H1 (cell line): ENCODE measurements around the gene LRATD1. TPM values are rescaled to one million over a fixed set of nuclear protein-coding genes. Genes with fewer than 3 reads are reported as not detected.
A peak's percentile ranks its signal among the peaks of the same experiment; 100 is the strongest.

ENCODE experiments used
- BACH1 ChIP-seq: IDR thresholded peaks from 2 replicates; pipeline ENCODE4 v1.6.1; 2012; ENCODE audit warnings: low read length, improper control_type of control experiment
- BRCA1 ChIP-seq: IDR thresholded peaks from 2 replicates; pipeline ENCODE4 v1.6.1; 2012; ENCODE audit warnings: low read depth, low read length, improper control_type of control experiment
- CBX5 ChIP-seq: fragments of 300-800, 300-1000 bp; sonication (generic); IDR thresholded peaks from 2 replicates; pipeline ENCODE4 v1.7.1; 2016; ENCODE audit warnings: antibody characterized with exemption, low read length, low read depth
- CBX8 ChIP-seq: fragments of 300-800, 300-1000 bp; sonication (generic); IDR thresholded peaks from 2 replicates; pipeline ENCODE4 v1.7.1; 2016; ENCODE audit warnings: low read depth, low read length, borderline replicate concordance
- CEBPB ChIP-seq: IDR thresholded peaks from 2 replicates; pipeline ENCODE4 v1.6.1; 2012; ENCODE audit warnings: low read depth, low read length
- FOSL1 ChIP-seq: IDR thresholded peaks from 2 replicates; pipeline ENCODE4 v1.6.1; 2011; ENCODE audit warnings: mild to moderate bottlenecking, low read depth, low read length, moderate library complexity; ENCODE audit not compliant: insufficient read depth
- GABPA ChIP-seq: IDR thresholded peaks from 2 replicates; pipeline ENCODE4 v1.6.1; 2011; ENCODE audit warnings: mild to moderate bottlenecking, low read length, moderate library complexity, borderline replicate concordance; ENCODE audit not compliant: insufficient read depth
- HDAC6 ChIP-seq: IDR thresholded peaks from one replicate; pipeline ENCODE4 v1.7.1; 2012; ENCODE audit warnings: low read depth, mild to moderate bottlenecking, inconsistent platforms, low read length, moderate library complexity
- KDM4A ChIP-seq: IDR thresholded peaks from one replicate; pipeline ENCODE4 v1.7.1; 2012; ENCODE audit warnings: low read depth, mild to moderate bottlenecking, moderate library complexity, low read length, inconsistent platforms; ENCODE audit not compliant: severe bottlenecking
- MAFK ChIP-seq: IDR thresholded peaks from 2 replicates; pipeline ENCODE4 v1.6.1; 2012; ENCODE audit warnings: low read depth, mild to moderate bottlenecking, improper control_type of control experiment, low read length
- NRF1 ChIP-seq: IDR thresholded peaks from 2 replicates; pipeline ENCODE4 v1.6.1; 2011; ENCODE audit warnings: mild to moderate bottlenecking, low read depth, low read length, improper control_type of control experiment
- PHF8 ChIP-seq: fragments of 200-600 bp; sonication (generic); conservative IDR thresholded peaks from 2 replicates; pipeline ENCODE4 v1.7.1; 2012; ENCODE audit warnings: low read depth, mild to moderate bottlenecking, inconsistent platforms, low read length, moderate library complexity
- POLR2AphosphoS5 ChIP-seq: IDR thresholded peaks from 2 replicates; pipeline ENCODE4 v1.6.1; 2011; ENCODE audit warnings: low read depth, low read length
- POU5F1 ChIP-seq: IDR thresholded peaks from 2 replicates; pipeline ENCODE4 v1.6.1; 2011; ENCODE audit warnings: low read depth, mild to moderate bottlenecking, low read length, moderate library complexity
- RAD21 ChIP-seq, 2 experiments: IDR thresholded peaks in 1 of 2; conservative IDR thresholded peaks in 1 of 2; 2 replicates each; pipeline ENCODE4 v1.6.1; 2011; ENCODE audit warnings: low read depth in 2 of 2, low read length in 2 of 2, improper control_type of control experiment in 1 of 2, inconsistent platforms in 1 of 2, mild to moderate bottlenecking in 1 of 2, moderate library complexity in 1 of 2
- SIN3A ChIP-seq, 2 experiments: IDR thresholded peaks in 1 of 2; conservative IDR thresholded peaks in 1 of 2; 2 replicates each; pipeline ENCODE4 v1.6.1; 2011 to 2012; ENCODE audit warnings: low read length in 2 of 2, improper control_type of control experiment in 1 of 2, low read depth in 1 of 2, mild to moderate bottlenecking in 1 of 2
- SIRT6 ChIP-seq: IDR thresholded peaks from one replicate; pipeline ENCODE4 v1.7.1; 2012; ENCODE audit warnings: low read length, inconsistent platforms
- SIX5 ChIP-seq: IDR thresholded peaks from 2 replicates; pipeline ENCODE4 v1.6.1; 2011; ENCODE audit warnings: mild to moderate bottlenecking, low read depth, low read length
- SP2 ChIP-seq: IDR thresholded peaks from 2 replicates; pipeline ENCODE4 v1.6.1; 2012; ENCODE audit warnings: mild to moderate bottlenecking, low read length, inconsistent platforms
- SP4 ChIP-seq: IDR thresholded peaks from 2 replicates; pipeline ENCODE4 v1.6.1; 2012; ENCODE audit warnings: low read length, inconsistent platforms
- SRF ChIP-seq: IDR thresholded peaks from 2 replicates; pipeline ENCODE4 v1.6.1; 2011; ENCODE audit warnings: mild to moderate bottlenecking, low read depth, low read length, moderate library complexity
- polyA plus RNA-seq, 7 experiments: library from polyadenylated mRNA; depleted of rRNA in 3 of 7; stranded (reverse) in 5 of 7; unstranded in 2 of 7; fragments of >200 nt in 5 of 7; fragments of 200-250 nt in 2 of 7; gene quantifications; 1 replicate in 5 of 7; 2 replicates in 1 of 7; 4 replicates in 1 of 7; pipeline versions ENCODE4 v1.2.1 to v1.2.3, GENCODE V29; 2011 to 2013; ENCODE audit warnings: missing spikeins in 2 of 7, mixed read lengths in 2 of 7
- total RNA-seq: library from RNA; stranded (reverse); fragmentation: NEBNext Ultra II Directional; extraction: Animal tissue kit (Norgen Biotek cat#: 25700); gene quantifications from 2 replicates; pipeline ENCODE4 v1.2.1, GENCODE V29; 2021
- TF ChIP-seq, protein P1 (sequence below): IDR thresholded peaks from 2 replicates; pipeline ENCODE4 v1.6.1; 2012; ENCODE audit warnings: inconsistent platforms
- TF ChIP-seq, protein P2 (sequence below): IDR thresholded peaks from 2 replicates; pipeline ENCODE4 v1.6.1; 2011; ENCODE audit warnings: low read length, improper control_type of control experiment

LRATD1 gene
- total and polyA plus RNA-seq, 2 of the 8 experiments (the other 6 are each of a cell fraction or from before 2014, with no cell fraction given), result 1.2 to 2.3 TPM

DNA sequence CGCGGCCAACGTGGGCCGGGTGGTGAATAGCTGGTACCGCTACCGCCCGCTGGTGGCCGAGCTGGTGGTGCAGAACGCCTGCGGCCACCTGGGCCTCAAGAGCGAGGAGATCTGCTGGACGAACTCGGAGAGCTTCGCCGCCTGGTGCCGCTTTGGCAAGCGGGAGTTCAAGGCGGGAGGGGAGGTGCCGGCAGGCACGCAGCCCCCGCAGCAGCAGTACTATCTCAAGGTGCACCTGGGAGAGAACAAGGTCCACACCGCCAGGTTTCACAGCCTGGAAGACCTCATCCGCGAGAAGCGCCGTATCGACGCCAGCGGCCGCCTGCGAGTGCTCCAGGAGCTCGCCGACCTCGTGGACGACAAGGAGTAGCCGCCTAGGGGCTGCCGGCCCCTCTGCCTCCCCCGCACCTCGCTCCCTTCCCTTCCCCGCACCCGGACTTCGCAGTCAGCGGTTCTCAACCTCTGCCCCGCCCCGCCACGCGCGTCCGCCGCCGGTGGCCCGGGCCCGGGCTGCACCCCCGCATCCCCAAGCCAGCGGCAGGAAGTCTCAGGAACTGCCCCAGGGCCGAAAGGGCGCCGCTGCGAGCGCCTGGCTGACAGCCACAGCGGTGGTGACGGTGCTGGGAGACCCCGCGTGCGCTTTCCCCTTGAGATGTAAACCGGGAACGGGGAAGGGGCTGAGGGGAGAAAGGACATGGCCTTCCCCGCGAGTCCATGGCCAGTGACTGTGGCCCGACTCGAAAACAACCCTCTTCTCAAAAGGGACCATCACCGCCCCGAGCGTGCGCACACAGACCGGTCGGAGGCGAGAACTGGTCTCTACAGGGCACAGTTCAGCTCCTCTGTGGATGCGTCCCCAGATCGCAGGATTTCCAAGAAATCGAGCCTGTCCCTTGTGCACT lies 2.2 kb downstream of the LRATD1 start (continued):
- TF ChIP-seq POU5F1, result no peak
- TF ChIP-seq POLR2AphosphoS5, result no peak
- TF ChIP-seq RAD21 (IDR thresholded peaks at IDR 0.05 in 1 of 2, conservative IDR thresholded peaks at IDR 0.05 in 1 of 2; ENCODE audit: low read depth in 2 of 2, low read length in 2 of 2), result peak; percentile 64 to 67
- TF ChIP-seq, protein P1, sequence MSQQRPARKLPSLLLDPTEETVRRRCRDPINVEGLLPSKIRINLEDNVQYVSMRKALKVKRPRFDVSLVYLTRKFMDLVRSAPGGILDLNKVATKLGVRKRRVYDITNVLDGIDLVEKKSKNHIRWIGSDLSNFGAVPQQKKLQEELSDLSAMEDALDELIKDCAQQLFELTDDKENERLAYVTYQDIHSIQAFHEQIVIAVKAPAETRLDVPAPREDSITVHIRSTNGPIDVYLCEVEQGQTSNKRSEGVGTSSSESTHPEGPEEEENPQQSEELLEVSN, result peak; percentile 85
- TF ChIP-seq KDM4A, result no peak
- no peak for TF ChIP-seq BACH1
- TF ChIP-seq HDAC6, result no peak
- TF ChIP-seq CBX5, result no peak
- TF ChIP-seq SP2, result no peak
- TF ChIP-seq, protein P2, sequence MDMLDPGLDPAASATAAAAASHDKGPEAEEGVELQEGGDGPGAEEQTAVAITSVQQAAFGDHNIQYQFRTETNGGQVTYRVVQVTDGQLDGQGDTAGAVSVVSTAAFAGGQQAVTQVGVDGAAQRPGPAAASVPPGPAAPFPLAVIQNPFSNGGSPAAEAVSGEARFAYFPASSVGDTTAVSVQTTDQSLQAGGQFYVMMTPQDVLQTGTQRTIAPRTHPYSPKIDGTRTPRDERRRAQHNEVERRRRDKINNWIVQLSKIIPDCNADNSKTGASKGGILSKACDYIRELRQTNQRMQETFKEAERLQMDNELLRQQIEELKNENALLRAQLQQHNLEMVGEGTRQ, result no peak
- TF ChIP-seq FOSL1, result 0 out of 2 replicates have a peak, but pooled peaks have one; percentile 34
- TF ChIP-seq SIX5, result no peak
- TF ChIP-seq SIN3A (conservative IDR thresholded peaks at IDR 0.05 in 1 of 2, IDR thresholded peaks at IDR 0.05 in 1 of 2; ENCODE audit: low read depth in 1 of 2, low read length in 2 of 2), result 0 out of 4 replicates have a peak, but pooled peaks of 1 of the 2 experiments have one; percentile 50
- no peak for TF ChIP-seq SRF
- no peak for TF ChIP-seq SIRT6
- no peak for TF ChIP-seq GABPA
- TF ChIP-seq MAFK, result no peak
- TF ChIP-seq NRF1, result no peak
- no peak for TF ChIP-seq SP4
- TF ChIP-seq CEBPB, result no peak
- no peak; the same call in 1 of the 2 replicates for TF ChIP-seq BRCA1
- TF ChIP-seq CBX8, result no peak
- no peak for TF ChIP-seq PHF8
